HUDEP-2 (cell line): Measurements from ENCODE around the gene CASD1.
A peak's percentile ranks its signal among the peaks of the same experiment; 100 is the strongest.

Experiments used
- DNase-seq, 76 experiments: peaks; one replicate each; lab custom pipeline; 2025; ENCODE audit not compliant: unreplicated experiment in 76 of 76; lab: John Stamatoyannopoulos, UW

Gene CASD1

DNA sequence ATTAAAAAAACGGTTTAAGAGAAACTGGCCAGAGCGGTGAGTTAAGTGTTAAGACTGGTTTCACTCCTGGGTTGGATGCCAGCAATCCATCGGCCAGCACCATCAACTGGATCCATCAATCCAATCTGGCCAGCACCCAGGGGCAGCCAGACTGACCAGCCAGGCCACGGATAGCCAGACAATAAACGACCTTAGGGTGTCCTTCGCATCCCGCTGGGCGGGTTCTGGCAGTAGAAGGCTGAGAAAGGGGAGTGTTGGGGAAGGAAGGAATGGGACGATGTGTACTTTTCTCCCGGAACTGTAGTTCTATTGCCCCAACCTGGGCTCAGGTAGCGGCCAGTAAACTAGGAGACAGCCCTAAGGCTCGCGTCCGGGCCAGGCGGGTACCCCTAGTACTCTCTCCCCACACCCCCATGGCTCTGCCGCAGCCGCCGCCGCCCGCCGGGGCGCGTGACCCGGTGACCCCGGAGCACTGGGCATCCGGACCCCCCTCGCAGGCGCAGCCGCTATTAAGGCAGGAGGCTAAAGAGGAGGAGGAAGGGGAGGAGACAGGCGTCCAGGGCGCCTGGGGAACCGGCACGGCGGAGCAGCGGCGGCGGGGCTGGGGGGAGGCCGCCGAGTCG is at the start of gene CASD1:
TSS of gene CASD1 (plus strand) at position 546 of the 623 bp plus-strand sequence. CDS start 276 bp downstream, outside the sequence.
- DNase-seq: peak in 36 of 76 experiments; percentile 3 to 54 (median 24)

DNA sequence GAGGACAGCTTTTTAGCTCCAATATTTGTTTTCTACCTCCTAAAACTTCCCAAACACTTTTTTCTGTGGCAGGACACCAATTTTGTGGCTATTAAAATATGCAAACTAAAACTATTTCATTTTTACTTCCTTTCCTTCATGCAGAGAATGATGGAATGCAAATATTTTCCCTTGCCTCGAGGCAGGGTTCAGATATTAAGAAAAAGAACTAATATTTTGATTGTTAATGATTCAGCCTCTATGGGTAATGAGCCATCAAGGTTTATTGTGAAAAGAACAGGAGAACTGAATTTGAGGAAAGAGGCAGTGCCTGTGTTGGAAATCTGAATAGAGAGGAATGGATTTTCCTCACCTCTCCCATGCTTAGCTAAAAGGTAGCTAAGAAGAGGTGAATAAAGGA is 43.1 kb upstream of the CASD1 start:
- no peak for DNase-seq

DNA sequence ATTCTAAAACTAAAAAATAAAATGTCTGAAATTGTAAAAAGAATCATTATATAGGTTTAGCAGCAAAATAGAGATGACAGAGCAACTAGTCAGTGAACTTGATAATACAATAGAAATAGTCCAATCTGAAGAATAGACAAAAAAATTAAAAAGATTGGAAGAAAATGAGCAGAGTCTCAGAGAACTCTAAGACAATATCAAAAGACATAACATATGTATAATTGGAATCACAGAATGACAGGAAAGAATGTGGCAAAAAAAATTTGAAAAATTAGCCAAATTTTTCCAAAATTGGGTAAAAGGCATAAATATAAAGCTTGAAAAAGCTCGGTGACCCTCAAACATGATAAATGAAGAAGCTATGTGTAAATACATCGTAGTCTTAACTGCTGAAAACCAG is 38.0 kb upstream of the CASD1 start:
- DNase-seq: no peak

DNA sequence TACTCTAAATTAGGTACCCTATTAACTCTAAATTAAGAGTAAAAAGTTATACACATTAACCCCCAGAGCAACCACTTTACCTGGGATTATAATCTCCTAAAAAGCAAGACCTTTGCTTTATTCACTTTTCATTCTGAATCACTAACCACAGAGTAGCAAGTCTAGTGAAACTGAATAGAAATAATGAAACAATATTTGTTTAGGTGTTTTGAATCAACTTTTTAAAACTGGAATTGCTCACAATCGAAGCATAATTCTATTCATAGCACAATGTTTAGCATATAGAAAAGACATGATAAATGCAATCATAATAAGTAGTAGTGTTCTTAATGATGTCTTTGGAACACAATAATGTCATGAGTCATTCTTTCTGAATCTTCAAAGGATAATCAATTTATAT is 37.0 kb upstream of the CASD1 start:
- DNase-seq: no peak

DNA sequence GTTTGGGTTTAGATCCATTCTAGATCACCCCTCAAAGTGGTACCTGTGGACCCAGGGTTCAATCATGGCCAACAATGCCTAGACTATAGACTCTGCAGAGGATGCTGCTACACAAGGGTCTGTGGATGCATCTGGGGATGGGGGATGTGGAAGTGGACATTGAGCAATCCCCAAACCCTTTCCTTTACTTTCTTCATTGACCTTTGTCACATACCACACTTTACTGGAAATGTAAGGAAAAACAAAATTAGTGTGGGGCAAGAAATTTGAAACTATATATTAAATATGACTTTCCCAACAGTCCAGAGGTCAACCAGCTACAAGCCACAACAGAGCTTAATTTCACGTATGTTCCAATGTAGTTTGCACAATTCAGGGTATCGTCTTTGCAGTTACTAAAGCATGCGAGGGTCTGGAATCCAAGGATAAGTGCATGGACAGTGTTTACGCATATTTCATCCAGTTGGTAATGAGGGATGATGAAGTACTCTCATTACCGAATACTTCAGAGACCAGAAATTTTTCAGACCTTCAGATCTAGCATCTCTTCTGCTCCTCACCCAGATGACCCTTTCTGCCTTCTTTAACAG is 33.3 kb upstream of the CASD1 start:
- no peak for DNase-seq

DNA sequence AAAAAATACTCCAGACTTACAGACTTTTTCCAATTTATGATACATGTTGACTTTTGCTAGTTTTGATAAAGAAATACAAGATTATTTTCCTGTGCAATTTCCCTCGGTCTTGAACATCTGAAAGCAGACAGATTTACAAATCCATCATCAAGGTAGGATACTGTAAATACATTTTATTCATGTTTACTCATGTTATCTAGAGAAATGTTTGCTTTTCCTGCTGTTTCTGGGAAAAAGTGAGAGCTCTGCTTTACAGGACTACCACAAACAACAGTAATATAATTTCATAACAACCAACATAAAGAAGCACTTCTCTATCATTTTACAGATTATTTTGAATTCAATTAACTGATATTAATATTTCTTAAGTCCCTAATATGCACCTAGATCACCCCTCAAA is 31.7 kb upstream of the CASD1 start:
- no peak for DNase-seq

DNA sequence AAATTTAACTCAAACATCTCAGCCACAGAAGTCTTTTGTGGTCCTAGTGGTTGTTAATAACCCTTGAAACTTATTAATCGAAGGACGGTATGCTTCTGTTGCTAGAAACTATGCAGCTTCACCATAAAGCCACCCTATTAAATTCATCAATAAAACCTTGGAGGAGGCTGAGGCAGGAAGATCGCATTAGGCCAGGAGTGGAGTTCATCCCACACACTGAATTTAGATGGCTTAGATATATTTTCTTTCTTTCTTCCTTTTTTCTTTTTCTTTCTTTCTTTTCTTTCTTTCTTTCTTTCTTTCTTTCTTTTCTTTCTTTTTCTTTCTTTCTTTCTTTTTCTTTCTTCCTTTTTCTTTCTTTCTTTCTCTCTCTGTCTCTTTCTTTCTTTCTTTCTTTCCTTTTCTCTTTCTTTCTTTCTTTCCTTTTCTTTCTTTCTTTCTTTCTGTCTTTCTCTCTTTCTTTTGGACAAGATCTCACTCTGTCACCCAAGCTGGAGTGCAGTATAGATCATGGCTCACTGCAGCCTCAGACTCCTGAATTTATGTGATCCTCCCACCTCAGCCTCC is 30.9 kb upstream of the CASD1 start:
- no peak for DNase-seq

DNA sequence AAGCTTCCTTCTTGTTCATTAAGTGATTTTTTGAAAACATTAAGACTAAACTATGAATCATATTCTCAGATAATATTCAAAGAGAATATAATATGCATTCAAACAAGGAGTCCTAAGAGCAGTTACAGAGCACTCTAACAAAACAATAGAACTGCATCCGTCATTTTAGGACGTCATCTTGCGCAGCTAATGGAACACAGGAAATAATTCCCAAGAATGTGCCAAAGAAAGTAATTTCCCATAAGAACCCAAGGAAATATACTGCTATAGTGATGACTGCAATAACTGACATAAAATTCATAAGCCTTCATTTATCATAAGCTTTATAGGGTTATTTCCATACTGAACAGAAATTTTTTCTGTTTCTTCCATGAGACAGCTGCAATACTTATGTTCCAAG is 28.3 kb upstream of the CASD1 start:
- no peak for DNase-seq

DNA sequence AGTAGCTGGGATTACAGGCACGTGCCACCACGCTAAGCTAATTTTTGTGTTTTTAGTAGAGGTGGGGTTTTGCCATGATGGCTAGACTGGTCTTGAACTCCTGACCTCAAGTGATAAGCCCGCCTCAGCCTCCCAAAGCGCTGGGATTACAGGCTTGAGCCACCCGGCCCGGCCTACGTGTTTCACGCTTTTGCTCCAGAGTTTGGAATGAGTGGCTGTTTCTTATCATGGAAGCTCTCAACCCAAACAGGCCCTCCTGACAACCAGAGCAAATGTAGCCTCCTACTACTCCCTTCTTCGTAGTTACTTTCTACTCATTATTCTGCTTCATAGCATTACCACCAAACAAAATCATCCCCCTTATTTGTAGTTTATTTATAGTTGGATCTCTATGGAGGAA is 26.8 kb upstream of the CASD1 start:
- no peak for DNase-seq

DNA sequence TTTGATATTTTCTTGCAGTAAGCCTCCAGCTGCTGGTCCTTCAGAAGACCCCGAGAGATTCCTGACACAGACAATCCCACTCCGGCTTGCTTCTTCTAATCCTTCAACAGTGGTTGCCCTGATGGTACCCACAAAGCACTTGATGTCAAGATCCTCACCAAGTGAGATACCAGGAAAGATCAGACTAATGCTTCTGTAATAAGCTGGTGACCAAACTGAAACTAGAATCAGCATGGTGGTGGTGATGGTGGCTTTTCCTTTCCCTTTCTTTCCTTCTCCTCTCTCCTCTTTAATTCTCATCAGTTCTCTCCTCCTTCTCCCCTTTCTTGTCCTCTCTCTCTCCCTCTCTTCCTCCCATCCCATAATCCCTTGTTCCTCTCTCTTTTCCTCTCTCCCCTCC is 25.8 kb upstream of the CASD1 start:
- DNase-seq: no peak

DNA sequence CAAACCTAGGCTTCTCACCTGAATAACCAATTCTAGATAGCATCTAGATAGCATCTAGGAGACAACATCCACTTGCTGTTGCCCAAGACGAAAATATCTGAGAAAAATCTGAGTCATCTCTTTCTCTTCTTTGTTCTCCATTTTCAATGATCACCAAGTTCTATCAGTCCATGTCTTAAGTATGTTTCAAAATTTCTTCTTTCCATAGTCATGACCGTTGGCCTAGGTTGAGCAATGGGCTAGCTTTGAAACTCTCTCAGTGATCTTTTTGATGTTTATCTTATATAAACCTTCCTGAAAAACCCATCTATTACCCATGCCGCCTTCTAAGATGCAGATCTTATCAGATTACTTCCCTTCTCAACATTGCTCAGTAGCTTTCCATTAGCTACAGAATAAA is 23.4 kb upstream of the CASD1 start:
- DNase-seq: no peak

DNA sequence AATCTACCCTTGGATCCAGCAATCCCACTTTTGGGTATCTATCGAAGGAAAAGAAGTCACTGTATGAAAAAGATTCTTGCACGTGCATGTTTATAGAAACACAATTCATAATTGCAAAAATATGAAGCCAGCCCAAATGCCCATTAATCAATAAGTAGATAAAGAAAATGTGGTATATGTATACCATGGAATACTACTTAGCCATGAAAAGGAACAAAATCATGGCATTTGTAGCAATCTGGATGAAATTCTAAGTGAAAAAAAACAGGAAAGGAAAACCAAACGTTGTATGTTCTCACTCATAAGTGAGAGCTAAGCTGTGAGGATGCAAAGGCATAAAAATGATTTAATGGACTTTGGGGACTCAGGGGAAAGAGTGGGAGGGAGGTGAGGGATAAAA is 18.2 kb upstream of the CASD1 start:
- no peak for DNase-seq

DNA sequence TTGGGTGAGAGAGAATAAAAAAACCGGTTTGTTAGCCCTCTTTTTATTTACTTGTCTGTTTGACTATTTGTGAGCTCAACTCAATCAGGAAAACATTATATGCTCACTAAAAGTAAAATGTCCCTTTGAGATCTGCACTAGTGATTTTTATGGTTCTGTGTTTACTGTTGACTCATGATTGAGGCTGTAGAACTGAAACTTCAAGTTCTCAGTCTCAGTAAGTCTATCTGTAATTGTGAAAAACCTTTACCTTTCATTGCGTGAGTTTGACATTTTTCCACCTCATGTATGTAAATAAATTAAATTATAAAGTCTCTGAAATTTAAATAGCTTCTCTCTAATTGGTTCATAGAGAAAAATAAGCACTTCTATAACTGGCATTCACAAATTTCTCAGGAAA is 17.0 kb upstream of the CASD1 start:
- DNase-seq: no peak

DNA sequence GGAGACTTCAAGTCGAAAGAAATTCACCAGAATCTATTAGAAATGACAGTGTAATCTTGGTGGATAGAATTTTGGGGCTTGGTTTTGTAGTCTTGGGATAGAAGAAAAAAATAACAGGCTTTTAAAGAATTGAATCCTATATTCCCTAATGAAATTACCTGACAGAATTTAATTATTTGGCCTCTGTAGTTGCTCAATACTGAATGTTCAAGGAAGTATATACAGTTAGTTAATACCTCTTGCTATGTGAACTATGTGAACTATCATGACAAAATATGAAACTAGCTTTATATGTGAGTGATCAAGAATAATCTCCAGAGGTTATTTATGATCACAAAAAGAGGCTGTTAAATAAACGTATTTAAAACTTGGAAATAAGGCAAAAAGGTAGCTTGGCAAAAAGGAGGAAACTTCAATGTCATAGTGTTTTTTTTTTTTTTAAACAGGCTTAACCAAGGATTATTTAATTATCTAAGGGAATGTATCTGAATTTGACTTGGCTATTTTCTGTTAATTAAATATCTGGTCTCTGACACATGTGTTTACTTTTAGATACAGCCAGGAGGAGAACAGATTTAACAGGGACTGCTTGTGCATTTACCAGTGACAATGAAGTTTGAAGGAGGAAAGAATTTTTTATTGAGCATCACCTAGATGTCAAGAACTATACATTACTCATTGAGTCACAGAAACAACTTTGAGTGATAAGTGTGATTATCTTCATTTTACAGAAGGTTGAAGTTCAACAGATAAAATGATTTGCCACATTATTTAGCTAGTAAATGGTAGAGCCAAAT is 11.5 kb upstream of the CASD1 start:
- no peak for DNase-seq

DNA sequence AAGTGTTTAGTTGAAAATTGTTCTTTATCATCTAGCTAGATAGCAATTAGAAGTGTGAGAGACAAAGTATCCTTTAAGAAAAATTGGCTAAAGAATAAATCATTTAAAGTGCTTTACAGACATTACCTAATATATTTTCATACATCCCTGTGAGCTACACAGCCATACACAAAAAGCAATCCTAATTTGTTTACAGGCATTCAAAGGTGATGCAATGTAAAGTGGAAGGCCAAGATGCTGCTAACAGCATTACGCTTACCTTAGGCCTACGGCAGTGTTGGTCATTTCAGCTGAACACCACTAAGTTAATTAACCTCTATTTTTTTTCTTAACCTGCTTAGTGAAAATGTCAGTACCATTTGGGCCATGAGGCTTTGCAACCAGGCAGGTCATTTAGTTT is 10.7 kb upstream of the CASD1 start:
- DNase-seq: no peak

DNA sequence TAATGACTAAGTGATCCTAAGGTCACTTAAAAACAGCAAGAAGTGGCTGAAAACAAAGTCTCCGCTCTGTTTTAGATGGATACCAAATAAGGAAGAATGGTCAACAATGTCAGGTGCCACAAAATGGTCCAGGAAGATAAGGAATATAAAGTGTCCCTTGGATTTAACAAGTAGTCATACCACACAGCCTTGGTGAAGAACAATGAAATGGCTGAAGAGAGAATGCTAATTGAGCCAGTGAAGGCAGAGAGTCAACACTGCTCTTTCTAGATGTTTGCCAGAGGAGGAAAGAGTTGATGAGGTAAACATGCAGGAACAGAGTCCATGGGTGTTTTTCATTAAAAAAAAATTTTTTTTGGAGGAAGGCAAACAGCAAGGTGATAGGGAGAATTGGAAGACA is 2.1 kb upstream of the CASD1 start:
- DNase-seq: no peak

DNA sequence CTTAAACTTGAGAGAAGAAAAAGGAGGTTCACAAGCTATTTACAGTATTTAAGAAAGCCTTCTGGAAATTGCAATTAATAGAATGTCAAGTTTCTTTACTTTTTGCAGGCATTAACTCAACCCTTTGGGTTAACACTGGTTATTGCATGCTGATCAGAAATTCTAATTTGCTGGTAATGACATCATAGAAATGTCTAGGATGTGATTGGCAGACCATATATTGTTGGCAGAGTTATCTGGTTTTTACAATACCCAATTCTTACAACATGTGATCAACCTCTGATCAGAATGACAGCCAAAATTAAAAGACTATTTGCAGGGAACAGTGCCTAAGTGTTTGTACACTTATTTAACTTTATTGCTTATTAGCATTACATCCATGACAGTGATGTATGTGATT is 1.6 kb upstream of the CASD1 start:
- DNase-seq: no peak

DNA sequence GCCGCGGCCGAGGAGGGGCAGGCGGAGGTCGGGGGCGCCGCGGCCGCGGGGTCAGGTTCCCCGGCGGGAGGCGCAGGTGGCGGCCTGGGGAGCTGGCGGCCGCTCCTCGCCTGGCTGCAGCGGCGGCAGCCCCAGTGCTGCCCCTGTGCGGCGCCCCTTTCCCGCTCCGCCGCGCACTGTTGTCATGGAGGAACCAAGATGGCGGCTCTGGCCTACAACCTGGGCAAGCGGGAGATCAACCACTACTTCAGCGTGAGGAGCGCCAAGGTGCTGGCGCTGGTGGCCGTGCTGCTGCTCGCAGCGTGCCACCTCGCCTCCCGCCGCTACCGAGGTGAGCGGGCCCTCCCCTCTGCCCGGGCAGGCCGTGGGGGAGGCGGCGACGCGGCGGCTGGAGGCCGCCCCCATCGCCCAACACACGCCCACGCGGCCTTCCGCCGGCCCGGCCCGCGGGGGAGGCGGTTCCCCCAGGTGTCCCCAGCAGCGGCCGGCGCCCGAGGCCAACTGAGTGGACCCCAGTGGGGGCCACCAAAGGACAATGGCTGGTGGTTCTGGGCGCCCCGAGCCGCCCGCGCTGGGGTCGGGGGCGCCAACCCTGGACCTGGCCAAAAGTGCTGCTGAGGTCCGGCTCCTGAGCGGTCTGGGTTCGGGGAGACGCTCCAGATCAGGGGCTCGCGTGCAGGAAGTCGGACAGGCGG is 425 bp downstream of the CASD1 start:
- peak in 58 of 76 experiments; percentile 3 to 70 (median 44) for DNase-seq

DNA sequence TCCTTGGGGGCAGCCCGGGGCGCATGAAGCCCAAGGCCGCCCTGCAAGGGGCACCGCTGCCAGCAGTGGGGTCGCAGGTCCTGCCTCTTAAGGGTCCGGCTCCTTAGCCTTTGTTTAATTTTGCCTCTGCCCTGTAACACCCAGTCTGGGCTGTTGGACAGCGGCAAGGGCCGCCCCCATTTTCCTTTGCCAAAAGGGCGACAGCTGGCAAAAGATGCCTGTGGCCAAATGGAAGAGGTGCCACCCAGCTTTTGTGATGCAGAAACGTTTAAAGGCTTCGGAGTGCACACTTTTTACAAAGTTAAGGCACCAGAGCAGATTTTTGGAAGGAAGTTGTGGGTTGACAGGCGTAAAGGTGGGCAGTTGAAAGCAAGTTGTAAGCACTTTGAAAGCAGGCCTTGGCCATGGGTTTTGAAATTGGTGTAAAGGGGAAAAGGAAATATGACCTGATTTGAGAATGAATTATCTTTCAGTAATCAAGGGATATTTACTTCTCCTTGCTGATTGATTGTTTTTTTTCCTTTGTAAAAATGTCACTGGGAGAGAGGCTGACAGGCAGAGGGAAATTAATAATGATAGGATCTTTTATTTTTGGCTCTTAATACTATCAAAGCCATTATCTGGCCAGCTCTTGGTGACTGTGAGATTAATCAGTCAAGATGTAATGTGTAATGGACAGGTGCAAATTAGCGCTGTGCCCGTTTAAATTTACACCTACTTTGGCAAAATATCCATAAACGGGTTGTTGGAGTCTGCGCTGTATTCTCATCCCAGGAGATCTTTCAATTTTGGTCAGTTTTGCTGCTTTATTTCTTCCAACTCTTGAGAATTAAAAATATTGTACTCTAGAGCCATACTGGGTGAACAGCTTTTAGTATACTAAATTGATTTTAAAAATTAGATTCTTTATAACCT is 1.2 kb downstream of the CASD1 start:
- DNase-seq: peak in 43 of 76 experiments; percentile 1 to 55 (median 17)

DNA sequence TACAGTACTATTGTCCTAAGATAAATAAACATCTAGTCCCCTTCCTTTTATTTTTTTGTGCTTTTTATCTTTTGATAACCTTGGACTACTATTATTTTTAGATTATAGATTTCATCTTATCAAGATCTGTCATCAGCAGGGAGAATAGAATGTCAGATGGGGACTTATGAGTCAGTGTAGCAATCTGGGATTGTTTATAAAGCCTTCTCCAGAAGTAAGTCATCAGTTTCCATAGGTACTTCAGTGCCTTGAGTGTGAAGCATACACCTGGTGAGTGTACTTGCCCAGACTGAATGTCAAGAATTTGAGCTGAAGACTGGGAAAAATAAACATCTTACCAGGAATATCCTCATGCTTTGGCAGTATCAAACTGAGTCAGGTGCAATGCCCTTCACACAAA is 2.1 kb downstream of the CASD1 start:
- no peak for DNase-seq
